ENCODE results near the gene INVS. TPM values are rescaled to one million over a fixed set of nuclear protein-coding genes. Genes with fewer than 3 reads are reported as not detected.
"Not testable (repeated sequence)": the region's sequence is repeated elsewhere in the genome, so short reads cannot be mapped to it uniquely, and the experiment has no call there.

INVS gene
- total RNA-seq, 2 donors from 2014 or later = 17.7 to 29.7 TPM

- H3K4me1 ChIP-seq (replicated peaks) = no peaks in the 10 kb centered on the region
- no peaks in the 10 kb centered on the region for H3K27me3 ChIP-seq (replicated peaks; ENCODE audit: insufficient read depth)
- H3K9me3 ChIP-seq = no peaks in the 10 kb centered on the region
- WGBS = 93% methylated on average over 6 of the region's 6 CpGs
- TF ChIP-seq, protein P1, sequence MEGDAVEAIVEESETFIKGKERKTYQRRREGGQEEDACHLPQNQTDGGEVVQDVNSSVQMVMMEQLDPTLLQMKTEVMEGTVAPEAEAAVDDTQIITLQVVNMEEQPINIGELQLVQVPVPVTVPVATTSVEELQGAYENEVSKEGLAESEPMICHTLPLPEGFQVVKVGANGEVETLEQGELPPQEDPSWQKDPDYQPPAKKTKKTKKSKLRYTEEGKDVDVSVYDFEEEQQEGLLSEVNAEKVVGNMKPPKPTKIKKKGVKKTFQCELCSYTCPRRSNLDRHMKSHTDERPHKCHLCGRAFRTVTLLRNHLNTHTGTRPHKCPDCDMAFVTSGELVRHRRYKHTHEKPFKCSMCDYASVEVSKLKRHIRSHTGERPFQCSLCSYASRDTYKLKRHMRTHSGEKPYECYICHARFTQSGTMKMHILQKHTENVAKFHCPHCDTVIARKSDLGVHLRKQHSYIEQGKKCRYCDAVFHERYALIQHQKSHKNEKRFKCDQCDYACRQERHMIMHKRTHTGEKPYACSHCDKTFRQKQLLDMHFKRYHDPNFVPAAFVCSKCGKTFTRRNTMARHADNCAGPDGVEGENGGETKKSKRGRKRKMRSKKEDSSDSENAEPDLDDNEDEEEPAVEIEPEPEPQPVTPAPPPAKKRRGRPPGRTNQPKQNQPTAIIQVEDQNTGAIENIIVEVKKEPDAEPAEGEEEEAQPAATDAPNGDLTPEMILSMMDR (IDR thresholded peaks at IDR 0.05) = no peak
- no peak for TF ChIP-seq POLR2AphosphoS5 (IDR thresholded peaks at IDR 0.05)
- TF ChIP-seq POLR2A (IDR thresholded peaks at IDR 0.05) = no peak
- intact Hi-C loops (cut with DNase I) = no loop called here
- H3K4me3 ChIP-seq = no peak overlapping the region
- H3K36me3 ChIP-seq = no peaks in the 10 kb centered on the region
- no peak for DNase-seq (ENCODE audit: low spot score)
- no peak overlapping the region for H3K27ac ChIP-seq
Observed at GRCh38 chr9:100074093-100074492, 24.9 kb upstream of the INVS start.

DNA sequence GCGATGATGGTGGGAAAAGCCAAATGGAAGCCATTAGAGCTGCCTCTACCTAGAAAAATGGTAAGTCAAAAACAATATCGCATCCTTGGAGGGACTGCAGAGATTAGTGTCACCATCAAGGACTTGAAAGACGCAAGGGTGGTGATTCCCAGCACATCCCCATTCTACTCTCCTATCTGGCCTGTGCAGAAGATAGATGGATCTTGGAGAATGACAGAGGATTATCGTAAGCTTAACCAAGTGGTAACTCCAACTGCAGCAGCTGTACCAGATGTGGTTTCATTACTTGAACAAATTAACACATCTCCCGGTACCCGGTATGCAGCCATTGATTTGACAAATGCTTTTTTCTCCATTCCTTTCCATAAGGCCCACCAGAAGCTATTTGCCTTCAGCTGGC, 24.1 kb upstream of the INVS start:
- Histone ChIP-seq H3K4me1 (replicated peaks) (no peaks in the 10 kb centered on the region), H3K27me3 (replicated peaks; ENCODE audit: insufficient read depth) (no peaks in the 10 kb centered on the region), H3K4me3 (no peak overlapping the region), H3K36me3 (no peaks in the 10 kb centered on the region), H3K9me3 (no peaks in the 10 kb centered on the region), H3K27ac (no peak overlapping the region)
- TF ChIP-seq, protein P1 (IDR thresholded peaks at IDR 0.05) = no peak
- TF ChIP-seq POLR2AphosphoS5 (IDR thresholded peaks at IDR 0.05) (no peak), POLR2A (IDR thresholded peaks at IDR 0.05) (no peak)
- WGBS = 97% methylated on average over 6 of the region's 6 CpGs
- no peak for DNase-seq (ENCODE audit: low spot score)
- intact Hi-C loops (cut with DNase I) = no loop called here

DNA sequence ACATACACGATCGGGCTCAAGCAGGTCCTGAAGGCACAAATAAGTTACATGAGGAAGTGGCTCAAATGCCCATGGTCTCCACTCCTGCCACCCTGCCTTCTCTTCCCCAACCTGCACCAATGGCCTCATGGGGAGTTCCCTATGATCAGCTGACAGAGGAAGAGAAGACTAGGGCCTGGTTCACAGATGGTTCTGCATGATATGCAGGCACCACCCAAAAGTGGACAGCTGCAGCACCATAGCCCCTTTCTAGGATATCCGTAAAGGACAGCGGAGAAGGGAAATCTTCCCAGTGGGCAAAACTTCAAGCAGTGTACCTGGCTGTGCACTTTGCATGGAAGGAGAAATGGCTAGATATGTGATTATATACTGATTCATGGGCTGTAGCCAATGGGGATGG, 22.8 kb upstream of the INVS start:
- H3K9me3 ChIP-seq; H3K4me3 ChIP-seq; H3K27ac ChIP-seq; H3K4me1 ChIP-seq (replicated peaks); H3K36me3 ChIP-seq; H3K27me3 ChIP-seq (replicated peaks; ENCODE audit: insufficient read depth); intact Hi-C loops (cut with DNase I); DNase-seq (ENCODE audit: low spot score): not testable (repeated sequence)
- 96% methylated on average over 4 of the region's 4 CpGs for WGBS

DNA sequence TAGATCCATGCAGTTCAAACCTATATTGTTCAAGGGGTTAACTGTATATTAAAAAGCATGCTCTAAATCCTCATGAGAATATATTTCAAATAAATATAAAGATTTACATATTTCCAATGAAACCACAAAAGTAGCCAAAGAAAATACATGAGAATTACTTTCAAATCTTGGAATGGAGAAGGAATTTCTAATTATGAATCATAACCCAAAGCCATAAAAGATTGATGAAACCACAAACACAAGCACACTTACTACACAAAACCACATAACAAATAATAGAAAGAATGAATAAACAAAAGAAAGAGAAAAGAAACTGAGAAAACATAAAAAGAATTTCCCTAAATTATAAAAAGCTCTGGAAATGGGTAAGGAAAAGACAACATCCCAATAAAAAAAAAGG, 16.3 kb upstream of the INVS start:
- no peak overlapping the region for H3K27ac ChIP-seq
- intact Hi-C loops (cut with DNase I) = no loop called here
- no peaks in the 10 kb centered on the region for H3K9me3 ChIP-seq
- H3K27me3 ChIP-seq (replicated peaks; ENCODE audit: insufficient read depth) = no peaks in the 10 kb centered on the region
- H3K36me3 ChIP-seq = no peaks in the 10 kb centered on the region
- DNase-seq (ENCODE audit: low spot score) = no peak
- no peak for TF ChIP-seq POLR2AphosphoS5 (IDR thresholded peaks at IDR 0.05)
- TF ChIP-seq, protein P1 (IDR thresholded peaks at IDR 0.05) = no peak
- TF ChIP-seq POLR2A (IDR thresholded peaks at IDR 0.05) = no peak
- H3K4me3 ChIP-seq = no peak overlapping the region
- H3K4me1 ChIP-seq (replicated peaks) = no peaks in the 10 kb centered on the region

GRCh38 chr9:100083448-100084127, 15.5 kb upstream of the INVS start:
- TF ChIP-seq POLR2A (IDR thresholded peaks at IDR 0.05) = no peak
- TF ChIP-seq, protein P1 (IDR thresholded peaks at IDR 0.05) = no peak
- no peak for TF ChIP-seq POLR2AphosphoS5 (IDR thresholded peaks at IDR 0.05)
- H3K4me1 ChIP-seq (replicated peaks) = no peaks in the 10 kb centered on the region
- H3K27ac ChIP-seq = no peak overlapping the region
- no peak for DNase-seq (ENCODE audit: low spot score)
- WGBS = 80% methylated on average over 5 of the region's 5 CpGs
- H3K36me3 ChIP-seq = no peaks in the 10 kb centered on the region
- intact Hi-C loops (cut with DNase I) = no loop called here
- no peaks in the 10 kb centered on the region for H3K9me3 ChIP-seq
- H3K27me3 ChIP-seq (replicated peaks; ENCODE audit: insufficient read depth) = no peaks in the 10 kb centered on the region
- no peak overlapping the region for H3K4me3 ChIP-seq

Data from prostate gland (tissue), 2 donors.